ENCODE data around the gene L1CAM.
"Not testable (repeated sequence)": the region's sequence is repeated elsewhere in the genome, so short reads cannot be mapped to it uniquely, and the experiment has no call there.

The L1CAM gene

DNA sequence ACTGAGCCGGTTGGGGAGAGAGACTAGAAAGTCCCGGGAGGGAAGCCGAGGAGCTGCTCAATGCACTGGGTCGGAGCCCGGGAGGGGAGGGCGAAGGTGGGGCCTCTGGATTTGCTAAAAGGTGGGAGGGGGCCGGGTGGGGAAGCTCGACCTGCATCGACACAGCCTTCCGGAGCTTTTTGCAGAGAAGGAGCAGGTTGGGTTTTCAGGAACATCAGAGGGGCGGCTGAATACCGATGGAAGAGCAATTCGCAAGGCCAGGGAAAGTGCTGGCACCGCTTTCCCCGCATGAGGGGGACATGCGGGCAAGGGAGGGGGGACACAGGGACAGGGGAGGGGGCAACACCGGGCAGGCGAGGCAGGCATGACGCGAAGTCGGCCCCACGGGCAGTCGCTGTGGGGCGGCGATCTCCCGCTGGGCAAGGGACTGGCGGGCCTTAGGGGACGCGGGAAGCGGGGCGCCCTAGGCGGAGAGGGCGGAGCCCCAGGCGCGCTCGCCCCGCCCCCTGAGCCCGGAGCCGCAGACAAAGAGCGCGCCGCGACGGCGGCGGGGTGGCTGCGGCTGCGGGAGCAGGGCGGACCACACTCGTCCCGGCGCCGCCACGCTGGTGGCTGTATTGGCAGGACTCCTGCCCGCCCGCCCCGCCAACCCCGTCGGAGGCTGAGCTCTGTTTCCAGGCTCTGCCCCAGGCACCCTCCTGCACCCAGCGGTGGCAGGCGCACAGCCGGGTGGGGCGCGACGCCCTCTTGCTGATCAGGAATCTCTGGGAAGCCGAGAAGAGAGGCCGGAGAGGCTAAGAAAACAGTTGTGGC lies 67.2 kb downstream of the L1CAM start:
- peak overlapping the region; percentile 41 for H3K4me3 ChIP-seq (ENCODE audit: low read length)
- H3K9me3 ChIP-seq (ENCODE audit: control insufficient read depth, low read length) = no peaks in the 10 kb centered on the region
- no peaks in the 10 kb centered on the region for H3K36me3 ChIP-seq (ENCODE audit: control insufficient read depth, insufficient read depth, low read length, severe bottlenecking)
- peaks cover 46% of the 10 kb centered on the region for H3K27me3 ChIP-seq (replicated peaks; ENCODE audit: control insufficient read depth, insufficient read depth, low read length)
- H3K4me1 ChIP-seq (ENCODE audit: control insufficient read depth, insufficient read depth, low read length) = no peaks in the 10 kb centered on the region
- peak; percentile 58 for DNase-seq (ENCODE audit: low read depth)
- H3K9ac ChIP-seq (ENCODE audit: low read length) = no peak overlapping the region

DNA sequence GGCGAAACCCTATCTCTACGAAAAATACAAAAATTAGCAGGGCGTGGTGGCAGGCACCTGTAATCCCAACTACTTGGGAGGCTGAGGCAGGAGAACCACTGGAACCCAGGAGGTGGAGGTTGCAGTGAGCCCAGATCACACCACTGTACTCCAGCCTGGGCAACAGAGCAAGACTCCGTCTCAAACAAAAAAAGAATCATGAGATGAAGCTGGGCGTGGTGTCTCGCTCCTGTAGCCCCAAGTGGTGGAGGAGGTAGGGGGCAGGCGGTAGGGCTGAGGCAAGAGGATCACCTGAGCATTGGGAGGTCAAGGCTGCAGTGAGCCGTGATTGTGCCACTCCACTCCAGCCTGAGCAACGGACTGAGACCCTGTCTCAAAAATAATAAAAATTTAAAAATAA lies 67.9 kb downstream of the L1CAM start:
- not testable (repeated sequence) for H3K9me3 ChIP-seq (ENCODE audit: control insufficient read depth, low read length); H3K4me3 ChIP-seq (ENCODE audit: low read length); DNase-seq (ENCODE audit: low read depth); H3K4me1 ChIP-seq (ENCODE audit: control insufficient read depth, insufficient read depth, low read length); H3K36me3 ChIP-seq (ENCODE audit: control insufficient read depth, insufficient read depth, low read length, severe bottlenecking); H3K9ac ChIP-seq (ENCODE audit: low read length)
- peaks cover 50% of the 10 kb centered on the region for H3K27me3 ChIP-seq (replicated peaks; ENCODE audit: control insufficient read depth, insufficient read depth, low read length)

DNA sequence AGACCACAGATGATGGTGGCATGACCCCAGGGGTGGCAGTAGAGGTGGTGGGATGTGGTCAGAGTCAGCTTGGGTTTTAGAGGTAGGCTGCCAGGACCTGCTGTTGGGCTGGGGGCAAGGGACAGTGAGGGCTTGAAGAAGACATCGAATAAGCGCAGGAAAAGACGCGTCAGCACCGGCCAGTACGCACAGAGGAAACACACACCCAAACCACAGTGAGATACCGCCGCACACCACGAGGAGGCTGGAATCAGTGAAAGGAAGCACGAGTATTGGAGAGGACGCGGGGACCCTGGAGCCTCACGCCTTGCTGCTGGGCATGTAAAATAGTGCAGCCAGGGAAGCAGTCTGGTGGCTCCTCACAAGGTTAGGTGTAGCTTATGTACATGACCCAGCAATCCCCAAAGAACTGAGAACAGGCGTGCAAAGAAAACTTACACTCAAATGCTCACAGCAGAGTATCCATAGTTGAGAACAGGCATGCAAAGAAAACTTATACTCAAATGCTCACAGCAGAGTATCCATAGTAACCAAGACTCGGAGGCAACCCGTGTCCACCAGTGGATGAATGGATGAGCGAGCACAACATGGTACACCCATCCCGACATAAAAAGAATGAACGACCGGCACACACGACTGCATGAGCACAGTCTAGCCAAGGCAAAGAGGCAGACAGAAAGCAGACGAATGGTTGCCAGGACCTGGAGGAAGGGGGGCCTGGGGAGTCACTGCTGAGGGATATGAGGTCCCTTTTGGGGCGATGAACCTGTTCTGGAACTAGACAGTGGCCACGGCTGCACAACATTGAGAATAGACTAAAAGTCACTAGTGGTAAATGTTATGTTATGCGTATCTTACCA lies 68.9 kb downstream of the L1CAM start:
- H3K36me3 ChIP-seq (ENCODE audit: control insufficient read depth, insufficient read depth, low read length, severe bottlenecking) = no peaks in the 10 kb centered on the region

DNA sequence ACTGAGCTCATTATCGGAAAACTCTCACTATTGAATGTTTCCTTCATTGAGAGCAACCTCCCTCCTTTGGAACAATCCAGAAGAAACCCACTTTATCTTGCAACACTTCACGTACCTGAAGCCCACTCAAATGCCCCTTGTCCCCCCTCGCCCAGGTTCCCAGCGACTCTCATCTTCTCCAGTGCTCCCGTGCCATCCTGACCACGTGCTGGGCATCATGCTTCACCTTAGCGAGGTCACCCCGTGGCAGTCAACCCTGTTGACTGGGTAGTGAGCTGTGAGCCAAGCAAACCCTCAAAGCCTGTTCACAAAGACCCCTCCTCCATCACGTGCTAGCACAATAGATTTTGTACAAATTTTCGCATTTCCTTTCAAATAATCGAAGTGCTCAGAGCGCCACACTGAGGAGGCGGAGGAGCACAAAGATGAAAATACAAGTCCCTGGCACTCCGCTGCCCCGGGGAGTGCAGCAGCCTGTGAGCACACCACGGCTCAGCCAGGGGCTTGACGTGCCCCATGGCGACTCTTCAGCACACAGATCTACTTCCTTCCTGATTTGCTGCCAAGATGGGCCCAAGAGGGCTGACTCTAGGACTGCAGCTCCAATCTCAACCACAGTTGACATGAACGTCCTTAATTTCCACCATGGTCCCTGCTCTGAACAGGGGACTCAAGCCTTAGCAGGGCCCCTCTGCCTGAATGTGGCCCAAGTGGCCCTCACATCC lies 71.2 kb downstream of the L1CAM start:
- no peak for DNase-seq (ENCODE audit: low read depth)
- Histone ChIP-seq H3K36me3 (ENCODE audit: control insufficient read depth, insufficient read depth, low read length, severe bottlenecking) (no peaks in the 10 kb centered on the region), H3K9ac (ENCODE audit: low read length) (no peak overlapping the region), H3K4me1 (ENCODE audit: control insufficient read depth, insufficient read depth, low read length) (no peaks in the 10 kb centered on the region), H3K27me3 (replicated peaks; ENCODE audit: control insufficient read depth, insufficient read depth, low read length) (peaks cover 46% of the 10 kb centered on the region), H3K4me3 (ENCODE audit: low read length) (no peak overlapping the region), H3K9me3 (ENCODE audit: control insufficient read depth, low read length) (peaks cover 5% of the 10 kb centered on the region)

More for the DNA sequence above, 68.9 kb downstream of the L1CAM start:
- no peaks in the 10 kb centered on the region for H3K9me3 ChIP-seq (ENCODE audit: control insufficient read depth, low read length)
- DNase-seq (ENCODE audit: low read depth) = no peak
- no peak overlapping the region for H3K9ac ChIP-seq (ENCODE audit: low read length)
- no peak overlapping the region for H3K4me3 ChIP-seq (ENCODE audit: low read length)
- no peaks in the 10 kb centered on the region for H3K4me1 ChIP-seq (ENCODE audit: control insufficient read depth, insufficient read depth, low read length)
- peaks cover 51% of the 10 kb centered on the region for H3K27me3 ChIP-seq (replicated peaks; ENCODE audit: control insufficient read depth, insufficient read depth, low read length)

DNA sequence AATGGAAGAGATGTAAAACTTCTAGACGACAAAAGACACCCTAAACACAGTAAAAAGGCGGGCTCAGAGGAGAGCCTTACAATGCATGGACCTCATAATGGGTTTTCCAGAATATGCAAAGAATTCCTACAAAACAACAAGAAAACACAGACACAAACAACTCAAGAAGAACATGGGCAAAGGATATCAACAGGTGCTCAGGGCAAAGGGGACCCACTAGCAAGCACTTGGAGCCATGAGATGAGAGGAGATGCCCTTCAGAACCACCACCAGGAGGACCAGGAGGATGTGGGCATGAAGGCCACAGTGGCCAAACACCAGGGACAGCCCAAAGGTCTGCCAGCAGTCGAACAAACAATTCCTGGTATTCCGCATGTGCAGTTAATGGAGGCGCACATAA lies 72.8 kb downstream of the L1CAM start:
- H3K36me3 ChIP-seq (ENCODE audit: control insufficient read depth, insufficient read depth, low read length, severe bottlenecking) = no peaks in the 10 kb centered on the region

DNA sequence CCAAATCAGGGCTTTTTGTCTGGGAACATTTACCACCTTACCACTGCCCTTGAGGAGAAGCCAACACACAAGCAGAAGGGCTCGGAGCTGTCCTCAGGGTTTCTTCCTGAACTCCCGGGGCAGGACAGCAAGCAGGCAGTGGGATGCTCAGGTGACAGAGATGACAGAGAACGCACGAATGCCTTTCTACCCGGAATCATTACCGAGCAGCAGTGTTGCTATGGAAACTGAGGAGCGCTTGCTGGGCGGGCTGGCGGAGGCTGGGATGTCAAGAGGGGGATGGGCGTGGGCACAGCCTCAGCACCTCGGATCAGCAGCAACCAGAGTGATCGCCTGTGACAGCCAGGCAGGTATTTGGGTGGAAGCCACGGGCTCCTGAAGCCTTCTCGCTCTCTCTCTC lies 73.8 kb downstream of the L1CAM start:
- Histone ChIP-seq H3K27me3 (replicated peaks; ENCODE audit: control insufficient read depth, insufficient read depth, low read length) (peaks cover 35% of the 10 kb centered on the region), H3K4me3 (ENCODE audit: low read length) (no peak overlapping the region), H3K9me3 (ENCODE audit: control insufficient read depth, low read length) (peaks cover 8% of the 10 kb centered on the region), H3K9ac (ENCODE audit: low read length) (no peak overlapping the region), H3K36me3 (ENCODE audit: control insufficient read depth, insufficient read depth, low read length, severe bottlenecking) (no peaks in the 10 kb centered on the region), H3K4me1 (ENCODE audit: control insufficient read depth, insufficient read depth, low read length) (no peaks in the 10 kb centered on the region)
- no peak for DNase-seq (ENCODE audit: low read depth)

More for the DNA sequence above, 72.8 kb downstream of the L1CAM start:
- Histone ChIP-seq H3K4me1 (ENCODE audit: control insufficient read depth, insufficient read depth, low read length) (no peaks in the 10 kb centered on the region), H3K27me3 (replicated peaks; ENCODE audit: control insufficient read depth, insufficient read depth, low read length) (peaks cover 41% of the 10 kb centered on the region), H3K4me3 (ENCODE audit: low read length) (no peak overlapping the region), H3K9me3 (ENCODE audit: control insufficient read depth, low read length) (peaks cover 8% of the 10 kb centered on the region), H3K9ac (ENCODE audit: low read length) (no peak overlapping the region)
- DNase-seq (ENCODE audit: low read depth) = no peak

Data from adipocyte (in vitro differentiated cells).